ENCODE data around the gene THUMPD2.
"Not testable (repeated sequence)": the region's sequence is repeated elsewhere in the genome, so short reads cannot be mapped to it uniquely, and the experiment has no call there.

Gene THUMPD2

DNA sequence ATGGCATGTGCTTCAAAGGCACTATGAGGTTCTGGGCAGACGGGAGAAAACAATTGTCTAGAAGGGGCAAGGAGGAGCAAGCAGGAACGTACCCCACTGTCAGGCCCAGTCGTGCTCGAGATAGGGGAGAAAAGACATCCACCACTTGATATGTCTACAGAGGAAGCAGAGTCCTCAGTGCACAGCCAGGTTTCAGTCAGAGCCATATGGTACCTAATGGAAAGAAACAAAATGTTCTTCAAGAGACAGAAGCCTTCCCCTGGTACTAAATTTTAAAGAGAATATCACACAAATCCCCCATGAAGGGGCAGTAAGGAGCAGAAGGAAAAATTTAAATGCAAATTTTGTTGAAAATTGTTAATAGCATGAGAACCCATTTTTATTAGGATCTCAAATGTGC, 21.9 kb downstream of the THUMPD2 start:
- no peak for DNase-seq (ENCODE audit: low read depth)

DNA sequence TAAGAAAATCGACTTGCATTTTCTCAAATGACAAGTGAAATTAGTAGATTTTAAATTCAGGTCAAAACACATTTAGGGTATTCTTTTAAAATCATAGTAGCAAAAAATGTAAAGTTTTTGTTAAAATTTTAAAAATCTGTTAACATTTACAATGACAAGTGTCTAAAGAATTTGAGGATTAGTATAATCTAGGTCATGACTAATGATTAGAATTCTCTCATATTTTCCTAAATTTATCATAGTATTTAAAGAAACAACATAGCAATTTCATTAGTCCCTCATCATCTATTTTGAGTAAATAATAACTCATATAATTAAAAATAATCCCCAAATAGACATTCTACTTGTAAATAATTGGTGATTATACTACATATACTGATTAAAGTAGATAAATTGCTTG, 23.6 kb downstream of the THUMPD2 start:
- peak; percentile 50 for DNase-seq (ENCODE audit: low read depth)

DNA sequence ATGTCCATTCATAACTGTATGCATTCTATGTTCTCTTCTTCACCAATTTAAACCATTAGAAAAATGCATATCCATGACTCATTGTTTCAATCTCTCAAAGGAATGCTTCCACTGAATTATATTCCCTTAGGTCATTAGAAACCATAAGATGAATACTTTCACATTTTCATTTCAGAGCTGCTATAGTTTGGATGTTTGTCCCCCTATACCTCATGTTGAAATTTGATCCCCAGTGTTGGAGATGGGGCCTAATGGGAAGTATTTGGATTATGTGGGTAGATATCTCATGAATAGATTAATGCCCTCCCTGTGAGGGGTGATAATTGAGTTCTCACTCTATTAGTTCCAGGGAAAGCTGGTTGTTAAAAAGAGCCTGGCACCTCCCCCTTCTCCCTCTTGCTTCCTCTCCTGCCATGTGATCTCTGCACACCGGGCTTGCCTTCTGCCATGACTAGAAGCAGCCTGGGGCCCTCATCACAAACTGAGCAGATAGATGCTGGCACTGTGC, 35.7 kb downstream of the THUMPD2 start:
- peak; percentile 75 for DNase-seq (ENCODE audit: low read depth)

DNA sequence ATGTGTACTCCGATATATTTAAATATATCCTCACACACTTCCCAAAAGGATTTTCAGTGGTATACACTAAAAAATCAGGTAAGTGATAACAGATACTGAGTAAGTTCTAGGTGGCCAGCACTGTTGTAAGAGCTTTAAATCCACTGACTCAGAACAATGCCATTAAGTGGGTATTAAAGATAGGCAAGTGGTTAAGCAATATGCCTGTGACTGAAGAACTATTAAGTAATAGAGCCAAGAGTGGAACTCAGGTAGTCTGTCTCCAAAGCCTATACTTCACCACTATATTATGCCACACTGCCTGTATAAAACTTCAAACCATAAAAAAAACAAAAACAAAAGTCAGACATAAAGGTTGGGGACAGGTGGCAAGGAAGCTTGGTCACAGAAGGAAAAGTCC, 37.2 kb downstream of the THUMPD2 start:
- no peak for DNase-seq (ENCODE audit: low read depth)

DNA sequence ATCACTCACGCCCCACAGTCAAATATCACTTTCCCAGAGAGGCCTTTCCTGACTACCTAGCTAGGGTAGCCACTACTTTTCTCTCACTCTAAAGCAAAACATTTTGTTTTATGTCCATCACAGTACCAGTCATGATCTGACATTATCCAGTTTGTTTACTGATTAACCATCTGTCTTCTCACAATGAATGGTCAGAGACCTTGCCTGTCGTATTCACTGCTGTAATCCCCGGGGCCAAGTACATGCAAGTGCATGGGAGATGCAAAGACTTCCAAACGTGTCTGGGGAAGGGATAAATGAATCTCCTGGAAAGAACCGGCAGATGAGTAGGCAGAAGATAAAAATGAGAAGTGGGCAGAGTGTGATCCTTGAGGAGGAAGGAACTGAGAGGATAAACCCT, 39.7 kb downstream of the THUMPD2 start:
- no peak for DNase-seq (ENCODE audit: low read depth)

DNA sequence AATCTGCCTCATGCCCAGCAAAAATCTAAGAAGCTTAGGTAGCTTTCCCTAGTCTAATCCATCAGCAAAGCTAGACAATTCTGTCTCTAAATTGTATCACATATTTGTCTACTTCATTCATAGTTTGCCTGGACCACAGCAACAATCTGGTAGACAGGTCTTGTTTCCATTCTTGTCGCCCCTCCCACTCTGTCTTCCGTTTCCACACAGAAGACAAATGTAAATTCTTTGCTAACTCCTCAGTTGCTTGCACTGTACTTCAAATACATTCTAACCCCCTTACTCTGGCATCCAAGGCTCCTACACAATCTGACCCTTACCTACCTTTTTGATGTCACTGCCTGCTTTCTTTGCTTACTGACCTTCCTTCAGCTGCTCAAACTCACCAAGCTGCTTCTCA, 40.1 kb downstream of the THUMPD2 start:
- DNase-seq (ENCODE audit: low read depth), result no peak

GRCh38 chr2:39737661-39738060, 41.4 kb downstream of the THUMPD2 start:
- peak; percentile 94 for DNase-seq (ENCODE audit: low read depth)

DNA sequence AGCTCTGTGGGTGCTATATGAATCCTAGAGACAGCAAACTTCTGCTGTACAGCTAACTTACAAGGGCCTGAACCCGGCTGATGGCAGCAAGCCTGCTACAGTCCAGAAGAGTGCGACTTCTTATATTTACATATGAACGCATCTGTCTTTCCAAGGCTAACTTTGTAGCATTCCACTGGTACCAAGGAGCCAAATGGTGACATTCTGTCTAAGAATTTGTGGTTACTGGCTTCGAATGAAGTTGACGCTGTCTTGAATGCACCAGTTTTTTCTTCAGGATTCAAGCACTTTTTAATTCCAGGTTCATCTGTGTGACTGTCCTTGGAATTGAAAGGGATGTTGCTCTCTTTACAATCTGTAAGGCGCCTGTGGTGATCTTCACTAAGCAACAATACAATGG, 42.4 kb downstream of the THUMPD2 start:
- peak; percentile 94 for DNase-seq (ENCODE audit: low read depth)

GRCh38 chr2:39735648-39736047, 43.4 kb downstream of the THUMPD2 start:
- DNase-seq (ENCODE audit: low read depth), result no peak

- DNase-seq (ENCODE audit: low read depth), result no peak
Observed at GRCh38 chr2:39734445-39734844, 44.6 kb downstream of the THUMPD2 start.

GRCh38 chr2:39733070-39733674, 45.9 kb downstream of the THUMPD2 start:
- no peak for DNase-seq (ENCODE audit: low read depth)

- DNase-seq (ENCODE audit: low read depth), result no peak
Observed at GRCh38 chr2:39732482-39732881, 46.6 kb downstream of the THUMPD2 start.

DNA sequence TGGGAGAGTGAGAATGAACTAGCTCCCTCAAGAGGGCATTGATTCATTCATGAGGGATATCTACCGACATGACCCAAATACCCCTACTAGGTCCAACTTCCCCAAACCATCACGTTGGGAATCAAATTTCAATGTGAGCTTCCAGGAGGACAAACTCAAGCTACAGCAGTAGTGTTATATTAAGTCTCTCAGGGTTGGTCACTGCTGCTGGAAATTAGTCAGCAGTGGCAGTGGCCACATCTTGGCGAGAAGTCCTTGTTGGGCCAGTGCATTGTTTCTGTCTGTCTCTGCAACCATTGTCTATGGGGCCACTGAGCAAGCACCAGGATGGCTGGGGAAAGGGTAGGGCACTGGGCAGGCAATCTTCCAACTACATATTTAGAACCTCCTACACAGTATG, 47.5 kb downstream of the THUMPD2 start:
- DNase-seq (ENCODE audit: low read depth), result no peak

GRCh38 chr2:39730685-39731302, 48.3 kb downstream of the THUMPD2 start:
- DNase-seq (ENCODE audit: low read depth), result peak; percentile 65

DNA sequence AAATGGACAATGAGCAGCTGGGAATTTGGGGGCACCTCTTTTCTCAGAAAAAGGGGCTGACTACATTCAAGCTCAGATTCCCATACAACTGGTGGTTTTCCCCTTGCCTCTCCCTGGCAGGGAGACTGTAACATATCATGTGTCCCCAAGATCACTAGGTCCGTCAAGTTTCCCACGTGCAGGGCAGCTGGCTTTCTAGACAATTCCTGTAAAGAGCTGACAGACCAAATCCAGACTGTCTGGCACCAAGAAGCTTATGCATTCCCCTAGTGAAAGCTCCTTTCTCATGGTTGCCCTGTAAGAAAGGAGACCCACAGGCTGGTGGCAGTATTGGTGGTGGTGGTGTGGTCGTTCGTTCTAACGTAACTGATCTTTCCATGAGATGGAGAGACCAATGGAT, 48.8 kb downstream of the THUMPD2 start:
- DNase-seq (ENCODE audit: low read depth), result no peak

DNA sequence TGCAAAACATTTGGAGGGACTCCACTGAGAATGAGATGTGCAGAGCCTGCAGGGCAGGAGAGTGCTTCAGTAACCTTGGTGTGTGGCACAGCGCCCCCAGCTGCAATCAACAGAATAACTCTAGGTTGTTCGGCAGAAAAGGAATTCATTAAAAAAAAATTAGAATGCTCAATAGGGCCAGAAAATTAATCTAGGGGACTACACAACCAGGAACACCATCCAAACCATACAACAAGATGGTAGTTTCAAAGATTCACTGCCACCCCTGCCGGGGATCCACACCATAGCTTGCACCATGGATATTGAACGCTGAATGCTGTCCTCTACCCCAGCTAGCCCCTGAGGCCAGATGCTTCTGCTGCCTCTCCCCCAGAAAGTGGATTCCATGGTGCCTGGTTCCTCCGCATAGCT, 50.1 kb downstream of the THUMPD2 start:
- DNase-seq (ENCODE audit: low read depth), result peak; percentile 67

DNA sequence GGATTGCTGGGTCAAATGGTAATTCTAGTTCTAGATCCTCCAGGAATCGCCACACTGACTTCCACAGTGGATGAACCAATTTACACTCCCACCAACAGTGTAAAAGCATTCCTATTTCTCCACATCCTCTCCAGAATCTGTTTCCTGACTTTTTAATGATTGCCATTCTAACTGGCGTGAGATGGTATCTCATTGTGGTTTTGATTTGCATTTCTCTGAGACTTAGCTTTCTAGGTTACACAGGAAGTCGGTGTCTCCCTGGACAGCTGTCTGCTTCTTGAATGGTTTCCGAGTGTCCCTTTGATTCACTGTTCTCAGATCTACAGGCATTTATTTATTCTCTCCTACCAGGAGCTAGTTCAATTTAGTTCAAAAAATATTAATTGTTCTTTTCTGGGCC, 51.0 kb downstream of the THUMPD2 start:
- DNase-seq (ENCODE audit: low read depth), result not testable (repeated sequence)

DNA sequence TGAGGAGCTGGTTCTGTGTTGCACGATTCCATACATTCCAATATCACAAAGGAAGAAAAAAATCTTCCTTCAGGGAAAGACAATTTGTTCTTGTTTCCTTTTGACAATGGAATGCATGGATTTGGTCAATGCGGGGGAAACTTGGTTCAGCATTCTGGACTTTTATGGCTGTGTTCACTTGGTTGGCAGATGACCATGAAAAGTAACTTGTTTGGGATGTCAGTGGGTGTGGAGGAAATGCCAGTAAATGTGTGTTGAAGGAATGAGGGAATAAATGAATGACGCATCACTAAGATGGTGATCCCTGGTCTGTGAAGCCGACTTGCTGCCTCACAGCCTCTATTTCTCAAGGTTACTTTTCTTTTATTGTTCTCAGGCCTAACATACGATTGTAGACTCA, 53.7 kb downstream of the THUMPD2 start:
- peak; percentile 65 for DNase-seq (ENCODE audit: low read depth)

- no peak for DNase-seq (ENCODE audit: low read depth)
Observed at GRCh38 chr2:39724828-39725144, 54.3 kb downstream of the THUMPD2 start.

GRCh38 chr2:39723946-39724827, 54.9 kb downstream of the THUMPD2 start:
- no peak for DNase-seq (ENCODE audit: low read depth)

DNA sequence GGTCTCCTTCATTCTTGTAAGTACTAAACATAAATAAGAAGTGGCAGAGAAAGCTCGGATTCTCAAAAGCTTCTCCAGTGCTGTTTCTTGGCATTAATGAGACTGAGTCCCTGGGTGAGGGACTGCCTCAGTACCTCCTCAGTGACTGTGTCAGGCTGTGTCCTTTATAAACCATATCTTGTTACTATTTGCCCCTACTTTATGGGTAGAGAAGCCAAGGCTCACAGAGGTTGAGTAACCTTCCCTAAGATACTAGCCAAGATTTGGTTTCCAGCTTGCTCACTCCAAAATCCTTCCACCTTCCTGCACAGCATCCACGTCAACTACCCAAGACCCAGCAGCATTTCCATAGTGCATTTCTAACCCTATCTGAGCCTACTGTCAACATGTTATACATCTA, 55.6 kb downstream of the THUMPD2 start:
- no peak for DNase-seq (ENCODE audit: low read depth)

DNA sequence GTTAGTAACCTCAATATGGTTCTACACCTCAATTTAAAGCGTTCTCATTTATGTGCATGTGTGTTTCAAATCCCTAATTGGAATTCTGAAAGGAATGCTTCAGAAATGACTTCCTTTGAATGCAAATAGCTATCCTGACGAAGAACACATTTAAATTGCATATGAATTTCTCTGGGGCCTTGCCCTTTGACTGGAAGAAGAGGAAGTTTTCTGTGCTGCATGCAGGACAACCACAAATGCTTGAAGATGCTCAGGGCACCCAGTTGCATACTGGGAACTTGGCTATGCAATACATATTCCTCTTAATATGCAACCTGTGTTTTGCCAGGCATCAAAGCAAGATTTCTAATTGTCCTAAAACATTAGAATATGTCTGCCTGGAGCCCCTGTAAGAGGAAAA, 58.1 kb downstream of the THUMPD2 start:
- no peak for DNase-seq (ENCODE audit: low read depth)

DNA sequence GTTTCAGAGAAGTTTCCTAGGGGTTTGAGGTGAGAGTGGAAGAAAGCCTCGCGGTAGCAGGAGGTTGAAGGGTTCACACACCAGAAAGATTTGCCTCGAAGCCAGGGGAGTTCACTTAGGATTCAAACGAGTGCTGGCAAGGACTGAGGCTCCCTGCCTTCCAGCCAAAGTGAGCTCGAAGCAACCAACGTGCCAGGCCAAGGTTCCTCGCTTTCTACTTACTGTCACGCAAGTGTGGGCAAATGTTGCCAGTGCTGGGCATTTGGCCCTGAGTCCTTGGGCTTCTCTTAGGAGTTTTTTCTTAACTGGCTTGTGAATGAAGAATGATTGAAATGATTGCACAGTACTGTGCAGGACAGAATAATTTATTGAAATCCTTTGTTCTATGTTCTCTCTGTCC, 59.7 kb downstream of the THUMPD2 start:
- DNase-seq (ENCODE audit: low read depth), result no peak
